GM18909 (cell line): ENCODE data around the gene C19orf44.
A peak's percentile ranks its signal among the peaks of the same experiment; 100 is the strongest.
"Not testable (repeated sequence)": the region's sequence is repeated elsewhere in the genome, so short reads cannot be mapped to it uniquely, and the experiment has no call there.

ENCODE experiments used
- ATAC-seq: cut with Tn5 transposase; IDR thresholded peaks from one replicate; pipeline ENCODE4 v1.9.1; 2021; ENCODE audit warnings: mild to moderate bottlenecking; ENCODE audit not compliant: unreplicated experiment, poor library complexity

Gene C19orf44

GRCh38 chr19:16530540-16531379 is 34.6 kb downstream of the C19orf44 start:
- no peak for ATAC-seq

- ATAC-seq, result no peak
These were observed 35.1 kb downstream of the C19orf44 start for GRCh38 chr19:16531380-16531669.

- ATAC-seq, result no peak
These were observed 36.4 kb downstream of the C19orf44 start for GRCh38 chr19:16532440-16533234.

GRCh38 chr19:16535381-16535780 is 39.2 kb downstream of the C19orf44 start:
- ATAC-seq, result no peak

GRCh38 chr19:16536130-16536529 is 39.9 kb downstream of the C19orf44 start:
- ATAC-seq, result no peak

- ATAC-seq, result no peak
These were observed 40.9 kb downstream of the C19orf44 start for GRCh38 chr19:16537111-16537510.

GRCh38 chr19:16540948-16541347 is 44.8 kb downstream of the C19orf44 start:
- no peak for ATAC-seq

- peak; percentile 2 for ATAC-seq
These were observed 45.4 kb downstream of the C19orf44 start for GRCh38 chr19:16541526-16542044.

- peak; percentile 74 for ATAC-seq
These were observed 46.1 kb downstream of the C19orf44 start, which contains the start of gene CHERP for GRCh38 chr19:16542045-16542909. Gene CHERP (minus strand): TSS chr19:16542437. CDS start chr19:16542378, 59 bp downstream.

- ATAC-seq, result no peak
These were observed 46.8 kb downstream of the C19orf44 start for GRCh38 chr19:16542910-16543472.

GRCh38 chr19:16543734-16544133 is 47.5 kb downstream of the C19orf44 start:
- not testable (repeated sequence) for ATAC-seq

- no peak for ATAC-seq
These were observed 48.5 kb downstream of the C19orf44 start for GRCh38 chr19:16544473-16545231.

- ATAC-seq, result no peak
These were observed 52.8 kb downstream of the C19orf44 start for GRCh38 chr19:16548956-16549355.

- ATAC-seq, result not testable (repeated sequence)
These were observed 55.7 kb downstream of the C19orf44 start for GRCh38 chr19:16551902-16552301.

GRCh38 chr19:16554776-16555175 is 58.6 kb downstream of the C19orf44 start:
- no peak for ATAC-seq

- ATAC-seq, result no peak
These were observed 63.6 kb downstream of the C19orf44 start for GRCh38 chr19:16559780-16560276.

GRCh38 chr19:16561382-16561781 is 65.2 kb downstream of the C19orf44 start:
- ATAC-seq, result no peak

- no peak for ATAC-seq
These were observed 66.4 kb downstream of the C19orf44 start for GRCh38 chr19:16562608-16563025.

GRCh38 chr19:16564842-16565241 is 68.6 kb downstream of the C19orf44 start:
- ATAC-seq, result no peak
